Lung (tissue), 12 donors: ENCODE data around the gene PEX11A. TPM values are rescaled to one million over a fixed set of nuclear protein-coding genes. Genes with fewer than 3 reads are reported as not detected.
A peak's percentile ranks its signal among the peaks of the same experiment; 100 is the strongest.

Experiments used
- ATAC-seq: fragments of 200-7000 bp; cut with Tn5 transposase; one replicate; pipeline ENCODE4 v1.9.1; 2020; ENCODE audit warnings: moderate number of reproducible peaks; ENCODE audit not compliant: insufficient read depth, low FRiP score
- DNase-seq, 3 donors: peaks; one replicate each; pipeline ENCODE4 v3.0.0-alpha.2; 2013 to 2017
- H3K27ac ChIP-seq, 2 donors: one replicate each; pipeline ENCODE4 v1.5.1; 2013; ENCODE audit warnings: mild to moderate bottlenecking in 2 of 2, moderate library complexity in 2 of 2, control low read depth in 1 of 2, inconsistent platforms in 1 of 2, low read depth in 1 of 2, low read length in 1 of 2
- H3K27me3 ChIP-seq, 3 donors: one replicate each; pipeline ENCODE4 v1.5.1; 2013; ENCODE audit warnings: low read length in 2 of 3; ENCODE audit not compliant: control insufficient read depth in 3 of 3, insufficient read depth in 3 of 3
- H3K36me3 ChIP-seq, 4 donors: one replicate each; pipeline ENCODE4 v1.5.1; 2013; ENCODE audit warnings: low read length in 4 of 4, mild to moderate bottlenecking in 1 of 4, moderate library complexity in 1 of 4; ENCODE audit not compliant: control insufficient read depth in 4 of 4, insufficient read depth in 4 of 4
- H3K4me1 ChIP-seq, 5 donors: one replicate each; pipeline ENCODE4 v1.5.1; 2013; ENCODE audit warnings: low read length in 5 of 5, mild to moderate bottlenecking in 2 of 5, moderate library complexity in 1 of 5; ENCODE audit not compliant: control insufficient read depth in 5 of 5, insufficient read depth in 5 of 5
- H3K4me3 ChIP-seq: one replicate; pipeline ENCODE4 v1.5.1; 2013; ENCODE audit warnings: mild to moderate bottlenecking, control low read depth, moderate library complexity
- H3K9ac ChIP-seq, 2 donors: one replicate each; pipeline ENCODE4 v1.5.1; 2013; ENCODE audit warnings: low read length in 2 of 2, control low read depth in 1 of 2; ENCODE audit not compliant: insufficient read depth in 1 of 2
- H3K9me3 ChIP-seq, 4 donors: one replicate each; pipeline ENCODE4 v1.5.1; 2013; ENCODE audit warnings: low read length in 3 of 4, mild to moderate bottlenecking in 1 of 4, moderate library complexity in 1 of 4; ENCODE audit not compliant: control insufficient read depth in 4 of 4, insufficient read depth in 3 of 4
- WGBS, 2 donors: extraction: QIAGEN DNeasy Blood & Tissue Kit; methylation state at CpG; one replicate each; pipeline ENCODE4 v1.1.7; 2013; 5-methylcytosine and 5-hydroxymethylcytosine counted together
- polyA plus RNA-seq, 2 donors: library from polyadenylated mRNA; stranded (reverse); fragments of 200-250 nt; gene quantifications; one replicate each; pipeline ENCODE4 v1.2.1, GENCODE V29; 2013
- total RNA-seq, 2 donors: library from RNA; depleted of rRNA in 1 of 2; stranded (reverse); fragments of >200 nt in 1 of 2; gene quantifications; one replicate each; pipeline ENCODE4 v1.2.1, GENCODE V29; 2014 to 2021
- TF ChIP-seq, protein P1 (sequence below): IDR thresholded peaks from 2 replicates; pipeline ENCODE4 v1.5.1; 2012; ENCODE audit warnings: mild to moderate bottlenecking; ENCODE audit errors: control extremely low read depth, extremely low read depth
- donor health status: control.
- donor health status: control.
- donor health status: Bipolar disorder and iron deficiency.
- donor health status: healthy.
- donor health status: DM: yes; HTN: yes; CAD: no.

The PEX11A gene
- total and polyA plus RNA-seq, 4 donors: 5.6 to 7.9 (median 6.1) TPM

GRCh38 chr15:89657686-89658200 is 32.8 kb downstream of the PEX11A start:
- no peaks in the 10 kb centered on the region for H3K9me3 ChIP-seq
- H3K27me3 ChIP-seq: no peaks in the 10 kb centered on the region
- ATAC-seq: no peak
- H3K4me1 ChIP-seq: peaks cover 0 to 16% (median 3%) of the 10 kb centered on the region in 5 donors
- 85 to 88% methylated on average over 5 of the region's 5 CpGs for WGBS, 2 donors
- H3K36me3 ChIP-seq: no peaks in the 10 kb centered on the region
- TF ChIP-seq, protein P1, sequence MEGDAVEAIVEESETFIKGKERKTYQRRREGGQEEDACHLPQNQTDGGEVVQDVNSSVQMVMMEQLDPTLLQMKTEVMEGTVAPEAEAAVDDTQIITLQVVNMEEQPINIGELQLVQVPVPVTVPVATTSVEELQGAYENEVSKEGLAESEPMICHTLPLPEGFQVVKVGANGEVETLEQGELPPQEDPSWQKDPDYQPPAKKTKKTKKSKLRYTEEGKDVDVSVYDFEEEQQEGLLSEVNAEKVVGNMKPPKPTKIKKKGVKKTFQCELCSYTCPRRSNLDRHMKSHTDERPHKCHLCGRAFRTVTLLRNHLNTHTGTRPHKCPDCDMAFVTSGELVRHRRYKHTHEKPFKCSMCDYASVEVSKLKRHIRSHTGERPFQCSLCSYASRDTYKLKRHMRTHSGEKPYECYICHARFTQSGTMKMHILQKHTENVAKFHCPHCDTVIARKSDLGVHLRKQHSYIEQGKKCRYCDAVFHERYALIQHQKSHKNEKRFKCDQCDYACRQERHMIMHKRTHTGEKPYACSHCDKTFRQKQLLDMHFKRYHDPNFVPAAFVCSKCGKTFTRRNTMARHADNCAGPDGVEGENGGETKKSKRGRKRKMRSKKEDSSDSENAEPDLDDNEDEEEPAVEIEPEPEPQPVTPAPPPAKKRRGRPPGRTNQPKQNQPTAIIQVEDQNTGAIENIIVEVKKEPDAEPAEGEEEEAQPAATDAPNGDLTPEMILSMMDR: no peak
- DNase-seq: no peak
- H3K4me3 ChIP-seq: no peak overlapping the region
- no peak overlapping the region for H3K9ac ChIP-seq
- H3K27ac ChIP-seq: no peak overlapping the region

GRCh38 chr15:89656116-89656815 is 34.3 kb downstream of the PEX11A start:
- no peak overlapping the region for H3K27ac ChIP-seq
- H3K4me3 ChIP-seq: no peak overlapping the region
- H3K4me1 ChIP-seq: peaks cover 0 to 11% (median 0%) of the 10 kb centered on the region in 5 donors
- 62 to 66% methylated on average over 7 of the region's 7 CpGs for WGBS, 2 donors
- H3K9me3 ChIP-seq: no peaks in the 10 kb centered on the region
- H3K27me3 ChIP-seq: no peaks in the 10 kb centered on the region
- ATAC-seq (no peak), DNase-seq (no peak)
- TF ChIP-seq, protein P1: no peak
- H3K9ac ChIP-seq: no peak overlapping the region
- H3K36me3 ChIP-seq: no peaks in the 10 kb centered on the region

DNA sequence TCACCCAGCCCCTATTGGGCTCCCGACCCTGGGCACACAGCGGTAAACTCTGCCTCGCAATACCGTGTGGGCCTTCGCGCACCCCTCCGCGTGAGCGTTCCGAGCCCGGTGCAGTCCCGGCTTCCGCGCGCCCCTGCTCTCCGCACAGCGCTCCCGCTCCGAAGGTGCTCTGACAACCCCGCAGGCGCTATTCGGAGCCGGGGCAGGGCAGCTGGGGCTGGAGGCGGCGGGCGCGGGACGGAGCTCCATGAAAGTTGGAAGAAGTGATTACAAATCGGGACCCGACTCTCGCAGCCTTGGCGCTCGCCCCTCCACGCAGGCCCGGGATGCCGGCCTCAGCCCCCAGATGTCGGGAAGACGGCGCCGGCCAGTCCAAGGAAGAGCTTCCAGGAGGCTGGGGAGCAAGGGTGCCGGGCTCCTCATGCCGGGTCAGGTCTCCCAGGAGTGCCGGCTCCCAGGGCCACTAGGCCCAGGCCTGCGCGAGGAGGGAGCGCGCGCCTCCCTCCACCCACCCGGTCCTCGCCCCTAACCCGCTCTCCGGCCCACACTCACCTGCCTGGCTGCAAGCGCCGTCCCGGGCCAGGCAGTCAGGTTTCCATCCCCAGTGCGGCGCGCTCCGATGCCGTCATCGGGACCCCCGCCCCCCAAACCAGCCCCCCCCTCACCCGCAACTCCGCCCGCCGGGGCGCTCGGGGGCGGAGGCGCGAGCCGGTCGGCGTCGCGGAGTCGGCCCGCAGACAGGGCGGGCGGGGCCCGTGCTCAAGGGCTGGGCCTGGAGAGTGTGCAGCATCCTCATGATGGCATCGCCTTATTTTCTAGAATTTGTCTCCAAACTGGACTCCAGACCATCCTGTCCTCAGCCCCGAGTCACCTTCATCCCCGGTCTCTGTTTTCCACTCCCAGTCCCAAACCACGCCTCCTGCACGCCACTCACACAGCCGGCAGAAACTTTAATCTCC is 35.4 kb downstream of the PEX11A start, which contains the start of gene KIF7:
Gene KIF7, minus strand, starts transcription at position 621 of the 959 bp plus-strand sequence. CDS start 2,537 bp downstream, outside the sequence.
- Histone ChIP-seq H3K4me1 (peaks cover 0 to 11% (median 0%) of the 10 kb centered on the region in 5 donors), H3K9me3 (no peaks in the 10 kb centered on the region), H3K36me3 (no peaks in the 10 kb centered on the region), H3K4me3 (peak within 1 kb of the TSS; percentile 24), H3K27ac (no peak within 1 kb of the TSS), H3K9ac (peak within 1 kb of the TSS; percentile 33 to 71), H3K27me3 (no peaks in the 10 kb centered on the region)
- peak; percentile 49 for ATAC-seq
- TF ChIP-seq, protein P1: no peak
- DNase-seq: peak; percentile 68 to 85 (median 82)
- WGBS, 2 donors: 2 to 3% methylated on average over 51 to 87 of the region's 87 CpGs
